ENCODE data around the gene GABPB2. TPM values are rescaled to one million over a fixed set of nuclear protein-coding genes. Genes with fewer than 3 reads are reported as not detected.

The GABPB2 gene
- total RNA-seq, 1 experiment from 2014 or later = 12.5 TPM

GRCh38 chr1:151098126-151098525 is 27.6 kb downstream of the GABPB2 start:
- ChIA-PET CTCF (interaction anchor here (0.6 kb wide), 1 partner anchor 15 kb away, joined by 3 read pairs; no protein-coding TSS in a partner anchor), POLR2A (ENCODE audit: low non-redundant PET) (no interaction called here)
- Histone ChIP-seq H3K27ac (ENCODE audit: low read depth, low read length, poor library complexity, severe bottlenecking) (no peak overlapping the region), H3K36me3 (ENCODE audit: insufficient read depth, low read length, poor library complexity, severe bottlenecking) (no peaks in the 10 kb centered on the region), H3K9me3 (ENCODE audit: low read depth, low read length, poor library complexity, severe bottlenecking) (no peaks in the 10 kb centered on the region), H3K27me3 (replicated peaks; ENCODE audit: insufficient read depth, low read depth, low read length, poor library complexity) (no peaks in the 10 kb centered on the region), H3K4me3 (ENCODE audit: low read depth, low read length, poor library complexity, severe bottlenecking) (no peak overlapping the region), H3K4me1 (ENCODE audit: insufficient read depth, low read length, poor library complexity, severe bottlenecking) (no peaks in the 10 kb centered on the region)
- DNase-seq (ENCODE audit: low spot score) = no peak
- intact Hi-C loops (cut with micrococcal nuclease; ENCODE audit: unreplicated experiment) = loop anchor here (2.0 to 10.0 kb wide), 4 partner anchors 34 to 244 kb away; partner anchors contain the start of genes PSMD4 and TNFAIP8L2
- no TSS peak for BruUV-seq (replicated peaks)
- TF ChIP-seq CTCF (conservative IDR thresholded peaks at IDR 0.05; ENCODE audit: low read depth, low read length) (no peak), EZH2 (IDR thresholded peaks at IDR 0.05; ENCODE audit: borderline replicate concordance, low read depth, low read length, poor library complexity, severe bottlenecking) (no peak)

DNA sequence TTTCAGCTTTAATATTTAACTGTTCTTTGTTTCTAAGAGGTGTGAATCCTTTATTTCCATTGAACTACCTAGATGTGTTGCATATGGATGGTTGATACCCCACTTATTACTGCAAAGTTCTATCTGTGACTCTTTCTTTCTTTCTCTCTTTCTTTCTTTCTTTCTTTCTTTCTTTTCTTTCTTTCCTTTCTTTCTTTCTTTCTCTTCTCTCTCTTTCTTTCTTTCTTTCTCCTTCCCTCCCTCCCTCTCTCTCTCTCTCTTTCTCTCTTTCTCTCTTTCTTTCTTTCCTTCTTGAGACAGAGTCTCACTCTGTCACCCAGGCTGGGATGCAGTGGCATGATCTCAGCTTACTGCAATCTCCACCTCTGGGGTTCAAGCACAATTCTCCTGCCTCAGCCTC is 34.1 kb downstream of the GABPB2 start:
- BruUV-seq (replicated peaks) = no TSS peak
- ChIA-PET CTCF (interaction anchor here (0.5 kb wide), 1 partner anchor 78 kb away, joined by 12 read pairs; no protein-coding TSS in a partner anchor), POLR2A (ENCODE audit: low non-redundant PET) (no interaction called here)
- H3K27me3 ChIP-seq (replicated peaks; ENCODE audit: insufficient read depth, low read depth, low read length, poor library complexity) = no peaks in the 10 kb centered on the region
- H3K4me1 ChIP-seq (ENCODE audit: insufficient read depth, low read length, poor library complexity, severe bottlenecking) = no peaks in the 10 kb centered on the region
- H3K9me3 ChIP-seq (ENCODE audit: low read depth, low read length, poor library complexity, severe bottlenecking) = no peaks in the 10 kb centered on the region
- intact Hi-C loops (cut with micrococcal nuclease; ENCODE audit: unreplicated experiment) = no loop called here
- no peak overlapping the region for H3K4me3 ChIP-seq (ENCODE audit: low read depth, low read length, poor library complexity, severe bottlenecking)
- no peak for DNase-seq (ENCODE audit: low spot score)
- TF ChIP-seq EZH2 (IDR thresholded peaks at IDR 0.05; ENCODE audit: borderline replicate concordance, low read depth, low read length, poor library complexity, severe bottlenecking) (no peak), CTCF (conservative IDR thresholded peaks at IDR 0.05; ENCODE audit: low read depth, low read length) (no peak)
- H3K36me3 ChIP-seq (ENCODE audit: insufficient read depth, low read length, poor library complexity, severe bottlenecking) = no peaks in the 10 kb centered on the region
- H3K27ac ChIP-seq (ENCODE audit: low read depth, low read length, poor library complexity, severe bottlenecking) = no peak overlapping the region

DNA sequence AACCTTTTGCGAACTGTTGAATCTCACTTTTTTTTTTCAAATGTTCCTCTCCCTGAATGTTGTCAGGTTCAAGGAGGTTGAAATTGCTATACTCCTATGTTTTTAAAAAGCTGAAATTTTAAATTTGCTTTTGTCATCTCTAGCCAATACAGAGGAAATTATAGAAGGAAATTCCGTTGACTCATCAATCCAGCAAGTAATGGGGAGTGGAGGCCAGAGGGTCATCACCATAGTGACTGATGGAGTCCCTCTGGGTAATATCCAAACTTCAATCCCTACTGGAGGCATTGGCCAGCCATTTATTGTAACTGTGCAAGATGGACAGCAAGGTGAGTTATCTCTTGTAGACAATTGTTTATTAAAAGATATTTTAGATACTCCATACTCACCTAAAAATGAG is 36.3 kb downstream of the GABPB2 start:
- no peaks in the 10 kb centered on the region for H3K27me3 ChIP-seq (replicated peaks; ENCODE audit: insufficient read depth, low read depth, low read length, poor library complexity)
- DNase-seq (ENCODE audit: low spot score) = no peak
- H3K4me3 ChIP-seq (ENCODE audit: low read depth, low read length, poor library complexity, severe bottlenecking) = no peak overlapping the region
- no TSS peak for BruUV-seq (replicated peaks)
- no peaks in the 10 kb centered on the region for H3K36me3 ChIP-seq (ENCODE audit: insufficient read depth, low read length, poor library complexity, severe bottlenecking)
- H3K27ac ChIP-seq (ENCODE audit: low read depth, low read length, poor library complexity, severe bottlenecking) = no peak overlapping the region
- CTCF ChIA-PET = no interaction called here
- H3K4me1 ChIP-seq (ENCODE audit: insufficient read depth, low read length, poor library complexity, severe bottlenecking) = no peaks in the 10 kb centered on the region
- POLR2A ChIA-PET (ENCODE audit: low non-redundant PET) = no interaction called here
- TF ChIP-seq EZH2 (IDR thresholded peaks at IDR 0.05; ENCODE audit: borderline replicate concordance, low read depth, low read length, poor library complexity, severe bottlenecking) (no peak), CTCF (conservative IDR thresholded peaks at IDR 0.05; ENCODE audit: low read depth, low read length) (no peak)
- H3K9me3 ChIP-seq (ENCODE audit: low read depth, low read length, poor library complexity, severe bottlenecking) = no peaks in the 10 kb centered on the region
- intact Hi-C loops (cut with micrococcal nuclease; ENCODE audit: unreplicated experiment) = no loop called here
